Hematopoietic multipotent progenitor cell (in vitro differentiated cells): ENCODE data around the gene PLIN4. TPM values are rescaled to one million over a fixed set of nuclear protein-coding genes. Genes with fewer than 3 reads are reported as not detected.

Source experiments
- DNase-seq, 3 donors: peaks; one replicate each; pipeline ENCODE4 v3.0.0-alpha.2; 2011 to 2015; ENCODE audit warnings: low read depth in 2 of 3, low spot score in 2 of 3
- total RNA-seq: library from RNA; depleted of rRNA; stranded (reverse); fragments of >200 nt; gene quantifications from one replicate; pipeline ENCODE4 v1.2.3, GENCODE V29; 2012

Gene PLIN4
- total RNA-seq, 1 donor = under 0.01 TPM

DNA sequence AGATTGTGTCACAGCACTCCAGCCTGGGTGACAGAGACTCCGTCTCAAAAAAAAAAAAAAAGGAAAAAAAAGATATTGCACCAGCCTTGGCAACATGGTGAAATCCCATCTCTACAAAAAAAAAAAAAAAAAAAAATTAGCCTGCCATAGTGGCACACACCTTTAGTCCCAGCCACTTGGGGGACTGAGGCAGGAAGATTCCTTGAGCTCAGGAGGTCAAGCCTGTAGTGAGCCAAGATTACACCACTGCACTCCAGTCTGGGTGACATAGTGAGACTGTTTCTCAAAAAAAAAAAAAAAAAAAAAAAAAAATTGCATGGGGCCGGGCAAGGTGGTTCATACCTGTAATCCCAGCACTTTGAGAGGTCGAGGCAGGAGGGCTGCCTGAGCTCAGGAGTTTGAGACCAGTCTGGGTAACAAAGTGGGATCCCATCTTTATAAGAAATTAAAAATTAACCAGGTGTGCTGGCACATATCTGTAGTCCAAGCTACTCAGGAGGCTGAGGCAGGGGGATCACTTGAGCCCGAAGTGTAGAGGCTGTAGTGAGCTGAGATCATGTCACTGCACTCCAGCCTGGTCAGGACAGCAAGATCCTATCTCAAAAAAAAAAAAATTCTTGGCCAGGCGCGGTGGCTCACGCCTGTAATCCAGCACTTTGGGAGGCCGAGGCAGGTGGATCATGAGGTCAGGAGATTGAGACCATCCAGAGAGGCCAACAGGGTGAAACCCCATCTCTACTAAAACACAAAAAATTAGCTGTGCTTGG is 53.3 kb downstream of the PLIN4 start:
- DNase-seq = no peak

DNA sequence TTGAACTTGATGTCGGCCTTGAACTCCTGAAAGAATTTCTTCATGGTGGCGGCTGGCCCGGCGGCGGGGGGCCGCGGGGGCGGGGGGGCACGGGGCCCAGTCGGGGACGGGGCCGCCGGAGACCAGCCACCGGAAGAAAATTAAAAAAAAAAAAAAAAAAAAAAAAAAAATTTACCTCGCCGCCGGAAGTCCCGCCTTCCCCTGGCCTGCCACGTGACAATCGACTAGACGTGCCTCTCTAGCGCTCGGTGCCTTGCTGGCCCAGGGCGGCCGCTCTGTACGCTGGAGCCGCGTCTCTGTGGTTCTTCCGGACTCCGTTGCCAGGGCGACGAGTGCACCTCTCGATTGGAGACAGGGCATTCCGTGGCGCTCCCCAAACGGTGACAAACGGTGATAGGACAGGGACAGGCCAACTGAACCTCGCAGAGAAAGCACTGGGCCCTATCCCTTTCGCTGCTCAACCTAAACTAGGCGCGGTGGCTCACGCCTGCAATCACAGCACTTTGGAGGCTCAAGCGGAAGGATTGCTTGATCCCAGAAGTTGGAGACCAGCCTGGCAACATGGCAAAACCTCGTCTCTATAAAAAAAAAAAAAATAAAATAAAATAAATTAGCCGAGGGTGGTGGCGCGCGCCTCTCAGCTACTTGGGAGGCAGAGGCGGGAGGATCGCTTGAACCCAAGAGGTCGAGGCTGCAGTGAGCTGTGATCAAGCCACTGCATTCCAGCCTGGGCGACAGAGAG is 60.5 kb downstream of the PLIN4 start, which contains the start of gene UBXN6:
Gene UBXN6 (minus strand): TSS at position 141 of the 742 bp plus-strand sequence. CDS start 97 bp downstream, at position 44.
- DNase-seq = peak; percentile 92 to 99 (median 99)

DNA sequence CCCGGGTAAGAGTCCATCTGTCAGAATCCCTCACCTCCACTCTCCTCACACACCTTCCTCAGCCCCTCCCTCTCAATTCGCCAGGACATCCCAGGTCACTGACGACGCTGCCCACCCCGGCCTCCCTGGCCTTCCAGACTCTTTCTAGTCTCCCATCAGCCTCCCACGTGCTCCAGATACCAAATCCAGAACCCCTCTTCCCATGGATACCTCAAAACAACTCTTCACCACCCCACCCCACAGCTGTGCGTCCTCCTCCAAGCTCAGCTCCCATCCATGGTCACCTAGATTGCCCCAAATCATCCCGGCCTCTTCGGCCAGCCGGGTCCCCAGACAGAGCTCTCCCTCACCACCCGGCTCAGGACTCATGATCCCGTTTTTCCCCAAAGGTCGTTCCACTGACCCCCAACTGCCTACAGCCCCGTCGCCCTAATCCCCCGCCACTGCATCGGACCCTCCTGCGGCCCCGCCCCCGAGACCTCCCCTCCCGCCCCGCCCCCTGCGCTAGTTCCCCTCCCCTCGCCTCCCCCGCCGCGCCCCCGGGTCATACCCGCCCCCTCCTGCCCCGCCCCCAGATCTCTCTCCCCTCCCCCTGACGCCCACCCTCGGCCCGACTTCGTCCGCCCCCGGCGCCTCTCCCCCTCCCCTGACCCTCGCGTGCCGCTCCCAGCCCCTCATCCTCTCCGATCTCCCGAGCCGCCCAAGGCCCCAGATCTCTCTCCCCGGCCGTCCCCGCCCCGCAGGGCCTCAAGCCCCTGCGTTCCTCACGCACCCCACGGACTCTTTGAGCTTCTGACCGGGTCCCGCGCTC is 61.2 kb downstream of the PLIN4 start:
- peak in 2 of 3 donors; percentile 62 to 73 for DNase-seq

DNA sequence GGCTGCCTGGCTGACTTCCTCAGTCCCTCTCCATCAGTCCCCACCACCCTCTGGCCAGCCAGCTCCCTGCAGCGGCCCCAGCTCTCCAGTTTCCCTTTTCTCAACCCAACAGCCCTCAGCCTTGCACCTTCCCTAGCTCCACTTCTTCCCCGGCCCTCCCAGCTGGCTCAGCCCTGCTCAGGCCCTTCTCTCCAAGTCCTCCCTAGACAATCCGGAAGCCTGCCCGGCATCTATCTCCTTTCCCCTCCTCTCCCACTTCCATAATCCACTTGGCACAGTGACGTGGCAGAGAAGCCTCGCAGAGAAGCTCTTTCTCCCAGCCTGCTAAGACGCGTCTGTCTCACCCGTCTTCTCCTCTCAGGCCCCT is 61.8 kb downstream of the PLIN4 start:
- peak in 1 of 3 donors; percentile 45 for DNase-seq

DNA sequence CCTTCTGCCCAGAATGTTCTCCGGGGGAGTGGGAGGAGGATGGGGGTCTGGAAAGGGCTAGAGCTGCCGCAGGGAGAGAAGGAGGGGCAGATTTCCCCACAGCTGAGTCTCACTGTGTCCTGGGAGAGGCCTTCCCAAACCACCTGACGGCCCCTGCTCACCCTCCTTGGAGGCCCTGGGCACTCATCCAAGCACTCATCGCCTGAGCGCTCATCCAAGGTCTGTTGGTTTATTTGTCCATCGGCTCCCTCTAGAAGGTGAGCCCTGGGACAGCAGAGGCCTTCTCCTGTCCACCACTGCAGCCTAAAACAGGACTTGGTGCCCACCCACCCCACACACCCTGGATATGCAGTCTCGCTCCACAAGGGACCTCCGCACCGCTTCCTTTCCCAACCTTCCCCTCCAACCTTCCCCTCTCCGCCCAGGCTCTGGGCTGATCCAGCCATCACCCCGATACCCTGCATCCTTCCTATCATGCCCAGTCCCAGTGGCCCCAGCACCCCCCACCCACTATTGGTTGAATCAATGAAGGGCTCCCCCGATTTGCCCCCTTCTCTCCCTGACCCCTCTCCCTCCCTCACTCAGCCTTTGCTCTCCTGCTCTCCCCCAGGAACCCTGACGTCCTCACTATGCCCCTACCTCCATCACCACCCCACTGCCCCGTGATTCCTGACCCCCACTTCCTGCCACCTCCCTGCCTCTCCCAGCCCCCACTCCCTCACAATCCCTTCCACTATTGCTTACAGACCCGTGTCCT is 62.4 kb downstream of the PLIN4 start:
- no peak for DNase-seq

DNA sequence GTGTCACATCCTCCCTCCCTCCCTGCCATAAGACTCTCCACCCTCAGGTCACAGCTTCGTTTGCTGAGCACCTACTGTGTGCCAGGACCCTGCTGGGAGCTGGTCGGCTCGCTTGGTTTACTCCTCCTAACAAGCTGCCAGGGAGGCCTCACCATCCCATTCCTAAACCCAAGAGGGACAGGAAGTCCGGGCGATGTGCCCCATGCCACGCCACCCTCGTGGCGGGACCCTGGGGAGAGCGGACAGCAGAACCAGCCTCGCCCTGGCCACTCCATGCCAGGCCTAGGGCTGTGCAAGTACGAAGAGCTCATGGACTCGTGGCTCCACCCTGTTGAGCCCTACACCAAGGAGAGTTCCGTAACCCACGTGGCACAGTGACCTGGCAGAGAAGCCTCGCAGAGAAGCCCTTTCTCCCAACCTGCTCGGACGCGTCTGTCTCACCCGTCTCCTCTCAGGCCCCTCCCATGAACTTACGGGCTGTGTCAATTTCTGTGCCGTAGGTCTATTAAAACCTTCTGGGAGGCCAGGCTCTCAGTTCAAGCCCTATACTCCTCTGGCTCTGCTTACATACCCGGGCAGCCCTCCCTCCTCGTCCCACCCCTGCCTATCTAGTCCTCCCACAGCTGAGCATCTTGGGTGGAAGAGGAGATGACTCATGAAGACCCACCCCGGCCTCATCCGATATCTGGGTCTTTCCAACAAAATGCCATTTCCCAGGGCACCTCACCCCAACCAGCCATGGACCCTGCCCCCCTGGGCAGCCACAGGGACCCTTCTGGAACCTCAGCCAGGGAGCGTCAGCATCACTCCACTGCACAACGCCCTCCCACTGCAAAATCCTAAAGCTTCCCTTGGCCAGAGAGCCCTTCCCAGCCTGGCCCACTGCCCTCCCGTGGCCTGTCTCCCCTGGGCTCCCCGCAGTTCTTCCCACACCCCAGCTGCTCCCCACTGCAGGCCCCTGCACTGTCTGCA is 63.3 kb downstream of the PLIN4 start:
- no peak for DNase-seq

DNA sequence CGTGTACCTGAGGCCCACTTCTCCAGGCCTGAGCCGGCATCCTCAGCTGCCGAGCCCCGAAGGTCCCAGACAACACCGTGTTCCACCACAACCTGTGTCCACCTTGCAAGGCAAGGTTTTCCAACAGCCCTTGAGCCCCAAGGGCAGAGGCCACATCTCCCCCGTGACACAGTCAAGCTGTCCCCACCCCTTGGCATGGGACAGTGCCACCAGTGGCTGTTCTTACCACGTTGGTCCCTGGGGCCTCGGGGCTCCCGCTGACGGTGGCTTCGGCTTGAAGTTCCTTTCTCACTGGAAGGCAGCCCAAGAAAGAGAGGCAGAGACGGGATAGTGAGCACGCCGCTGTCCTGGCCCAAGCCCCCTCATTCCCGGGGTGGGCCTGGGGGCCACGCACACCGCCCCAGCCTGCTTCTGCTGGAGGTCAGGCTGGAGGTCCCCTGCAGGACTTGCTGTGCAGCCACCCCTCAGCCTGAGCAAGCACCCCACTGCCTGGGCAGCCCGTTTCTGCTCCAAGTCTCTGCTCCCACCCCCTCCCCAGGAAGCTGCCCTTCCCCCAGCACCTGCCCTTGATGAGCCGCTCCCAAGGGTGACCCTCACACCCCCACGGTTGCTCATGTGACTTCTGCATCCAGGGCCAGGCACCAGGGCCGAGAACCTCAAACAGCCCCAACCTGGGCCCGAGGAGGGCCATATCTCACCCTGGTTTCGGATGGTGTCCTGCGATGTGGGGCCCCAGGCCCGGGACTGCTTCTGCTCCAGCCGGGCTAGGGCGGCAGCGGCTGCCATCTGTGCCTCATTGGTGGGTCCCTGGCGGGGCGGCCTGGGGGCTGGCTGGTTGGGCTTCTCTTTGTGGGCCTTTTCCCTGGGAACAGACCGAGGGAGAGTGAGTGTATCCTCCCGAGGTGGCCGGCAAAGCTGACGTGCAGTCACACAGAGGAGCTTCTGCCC is 64.8 kb downstream of the PLIN4 start:
- DNase-seq = no peak

DNA sequence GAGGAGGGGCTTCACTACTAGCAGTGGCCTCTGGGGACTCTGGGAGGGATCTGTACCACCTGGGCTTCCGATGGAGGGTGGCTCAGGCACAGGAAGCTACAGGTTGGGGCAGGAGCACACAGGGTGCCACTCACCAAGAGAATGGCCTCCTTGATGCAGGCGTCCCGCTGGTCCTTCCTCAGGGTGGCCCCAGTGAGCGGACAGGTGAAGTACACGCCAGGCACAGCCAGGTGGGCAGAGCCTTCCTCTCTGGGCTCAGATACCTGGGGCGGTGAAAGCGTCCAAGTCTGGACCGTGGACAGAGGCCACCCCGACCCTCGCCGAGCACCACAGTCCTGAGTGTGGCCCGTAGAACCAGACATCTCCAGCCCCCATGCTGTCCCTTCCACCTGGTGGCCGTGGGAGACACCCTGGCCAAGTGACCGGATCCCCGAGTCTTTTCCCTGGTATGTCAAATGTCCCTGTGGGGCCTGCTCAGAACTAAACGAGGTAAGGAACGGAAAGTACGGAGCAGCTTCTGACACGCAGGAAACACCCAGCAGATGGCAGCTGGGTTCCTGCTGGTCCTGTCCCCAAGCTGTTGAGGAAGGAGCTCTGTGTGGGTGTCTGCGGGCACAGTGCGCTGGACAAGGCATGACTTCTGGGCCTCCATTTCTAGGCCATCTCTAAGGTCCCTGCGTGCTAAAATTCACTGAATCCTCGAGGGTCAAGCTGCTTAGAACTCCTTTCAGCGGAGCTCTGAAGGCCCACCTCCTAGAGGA is 65.9 kb downstream of the PLIN4 start:
- no peak for DNase-seq

Other genes starting within 250 kb of the PLIN4 start
- 2.4 TPM for gene SHD, start 239.2 kb downstream of the PLIN4 start, total RNA-seq
- gene TMIGD2, start 216.1 kb downstream of the PLIN4 start, total RNA-seq = 36.1 TPM
- gene FSD1, start 213.9 kb downstream of the PLIN4 start, total RNA-seq = 4.6 TPM
- gene STAP2, start 179.7 kb downstream of the PLIN4 start, total RNA-seq = 3.8 TPM
- 22.4 TPM for gene MPND, start 174.9 kb downstream of the PLIN4 start, total RNA-seq
- gene SH3GL1, start 117.9 kb downstream of the PLIN4 start, total RNA-seq = 25.9 TPM
- 35.3 TPM for gene CHAF1A, start 115.8 kb downstream of the PLIN4 start, total RNA-seq
- 69.7 TPM for gene UBXN6, start 60.7 kb downstream of the PLIN4 start, total RNA-seq
- gene HDGFL2, start 46.2 kb downstream of the PLIN4 start, total RNA-seq = 30.2 TPM
- 0.27 TPM for gene PLIN5, start 16.7 kb upstream of the PLIN4 start, total RNA-seq
- gene LRG1, start 21.6 kb upstream of the PLIN4 start, total RNA-seq = 0.54 TPM
- 0.27 TPM for gene SEMA6B, start 41.2 kb upstream of the PLIN4 start, total RNA-seq
- 19.4 TPM for gene TNFAIP8L1, start 121.0 kb upstream of the PLIN4 start, total RNA-seq
- gene MYDGF, start 151.9 kb upstream of the PLIN4 start, total RNA-seq = 87.8 TPM
- gene DPP9, start 205.4 kb upstream of the PLIN4 start, total RNA-seq = 42.0 TPM